Cardiac muscle cell (in vitro differentiated cells and primary cell): ENCODE results near the gene PDK3. TPM values are rescaled to one million over a fixed set of nuclear protein-coding genes. Genes with fewer than 3 reads are reported as not detected.

Experiments
- DNase-seq, 2 donors: peaks; one replicate each; pipeline versions ENCODE4 v3.0.0 to v3.0.0-alpha.2; 2010 to 2017; ENCODE audit warnings: low read depth in 1 of 2, low spot score in 1 of 2
- H3K27ac ChIP-seq: fragments of 200-600 bp; sonication (generic); 2 replicates; pipeline ENCODE4 v1.5.1; 2016
- H3K27me3 ChIP-seq: fragments of 200-600 bp; sonication (generic); 2 replicates; pipeline ENCODE4 v1.6.0; 2016; ENCODE audit warnings: control low read depth
- H3K36me3 ChIP-seq: fragments of 200-600 bp; sonication (generic); 2 replicates; pipeline ENCODE4 v1.5.1; 2016; ENCODE audit warnings: control low read depth
- H3K4me1 ChIP-seq: fragments of 200-600 bp; sonication (generic); 2 replicates; pipeline ENCODE4 v1.8.1; 2017; ENCODE audit warnings: low read depth, mild to moderate bottlenecking, mixed run types
- H3K4me3 ChIP-seq: fragments of 200-600 bp; sonication (generic); 2 replicates; pipeline ENCODE4 v1.5.1; 2016; ENCODE audit warnings: mild to moderate bottlenecking
- H3K9me3 ChIP-seq: fragments of 200-600 bp; sonication (generic); 2 replicates; pipeline ENCODE4 v1.5.1; 2017; ENCODE audit warnings: low read depth, mild to moderate bottlenecking, control low read depth
- polyA plus RNA-seq: library from polyadenylated mRNA; unstranded; fragments of >200 nt; fragmentation: Nextera tagmentation; extraction: Ambion mirVana; gene quantifications from 2 replicates; pipeline ENCODE4 v1.2.1, GENCODE V29; 2016
- total RNA-seq: library from RNA; depleted of rRNA; stranded (reverse); fragments of >200 nt; gene quantifications from 2 replicates; pipeline ENCODE4 v1.2.3, GENCODE V29; 2016
- TF ChIP-seq, protein P1 (sequence below): IDR thresholded peaks from 2 replicates; pipeline ENCODE4 v1.5.1; 2012; ENCODE audit warnings: low read depth, mild to moderate bottlenecking, low read length

PDK3 gene
- total and polyA plus RNA-seq, 2 experiments from 2014 or later, result 60.0 to 65.3 TPM

DNA sequence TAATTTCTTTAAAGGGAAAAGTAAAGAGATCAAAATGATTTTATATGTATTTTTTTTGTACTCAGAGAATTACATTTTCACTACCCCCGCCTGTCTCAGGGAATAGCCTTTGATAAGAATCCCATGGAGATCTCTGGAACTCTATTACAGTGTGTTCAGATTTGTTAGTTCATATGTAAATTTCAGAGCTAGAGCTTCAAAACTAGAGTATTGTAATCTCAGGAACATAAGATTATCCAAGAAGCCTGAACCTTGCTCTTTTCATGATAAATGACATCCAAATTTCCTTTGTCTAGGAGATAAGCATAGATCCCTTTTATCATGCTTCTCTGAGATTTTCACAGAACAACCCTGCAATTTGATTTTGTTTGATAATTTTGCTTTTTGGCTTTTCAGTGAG lies 82.9 kb downstream of the PDK3 start:
- DNase-seq, result no peak
- Histone ChIP-seq H3K27ac (no peak overlapping the region), H3K4me1 (no peaks in the 10 kb centered on the region), H3K9me3 (no peaks in the 10 kb centered on the region), H3K36me3 (no peaks in the 10 kb centered on the region), H3K27me3 (no peaks in the 10 kb centered on the region), H3K4me3 (no peak overlapping the region)
- TF ChIP-seq, protein P1, sequence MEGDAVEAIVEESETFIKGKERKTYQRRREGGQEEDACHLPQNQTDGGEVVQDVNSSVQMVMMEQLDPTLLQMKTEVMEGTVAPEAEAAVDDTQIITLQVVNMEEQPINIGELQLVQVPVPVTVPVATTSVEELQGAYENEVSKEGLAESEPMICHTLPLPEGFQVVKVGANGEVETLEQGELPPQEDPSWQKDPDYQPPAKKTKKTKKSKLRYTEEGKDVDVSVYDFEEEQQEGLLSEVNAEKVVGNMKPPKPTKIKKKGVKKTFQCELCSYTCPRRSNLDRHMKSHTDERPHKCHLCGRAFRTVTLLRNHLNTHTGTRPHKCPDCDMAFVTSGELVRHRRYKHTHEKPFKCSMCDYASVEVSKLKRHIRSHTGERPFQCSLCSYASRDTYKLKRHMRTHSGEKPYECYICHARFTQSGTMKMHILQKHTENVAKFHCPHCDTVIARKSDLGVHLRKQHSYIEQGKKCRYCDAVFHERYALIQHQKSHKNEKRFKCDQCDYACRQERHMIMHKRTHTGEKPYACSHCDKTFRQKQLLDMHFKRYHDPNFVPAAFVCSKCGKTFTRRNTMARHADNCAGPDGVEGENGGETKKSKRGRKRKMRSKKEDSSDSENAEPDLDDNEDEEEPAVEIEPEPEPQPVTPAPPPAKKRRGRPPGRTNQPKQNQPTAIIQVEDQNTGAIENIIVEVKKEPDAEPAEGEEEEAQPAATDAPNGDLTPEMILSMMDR, result no peak

DNA sequence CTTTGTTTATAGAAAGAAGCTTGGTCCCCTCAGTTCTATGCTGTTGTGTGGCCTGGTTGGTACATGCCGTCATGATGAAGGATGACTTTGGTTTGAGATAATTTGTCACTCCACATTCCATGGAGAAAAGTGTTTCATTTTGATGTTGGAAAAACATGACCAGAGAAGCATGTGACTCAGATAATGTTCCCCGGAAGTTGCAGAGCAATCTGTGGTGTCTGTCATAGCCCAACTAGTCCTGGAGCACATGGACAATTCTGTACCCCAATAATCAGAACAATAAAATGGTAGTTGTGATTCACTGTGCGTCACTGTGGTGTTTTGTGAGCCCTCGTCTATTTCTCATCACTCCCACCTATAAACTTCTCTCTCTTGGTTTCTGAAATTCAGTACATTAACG lies 85.1 kb downstream of the PDK3 start:
- DNase-seq, result no peak
- Histone ChIP-seq H3K4me1 (no peaks in the 10 kb centered on the region), H3K9me3 (no peaks in the 10 kb centered on the region), H3K36me3 (no peaks in the 10 kb centered on the region), H3K27me3 (no peaks in the 10 kb centered on the region), H3K4me3 (no peak overlapping the region), H3K27ac (no peak overlapping the region)
- TF ChIP-seq, protein P1, result no peak

DNA sequence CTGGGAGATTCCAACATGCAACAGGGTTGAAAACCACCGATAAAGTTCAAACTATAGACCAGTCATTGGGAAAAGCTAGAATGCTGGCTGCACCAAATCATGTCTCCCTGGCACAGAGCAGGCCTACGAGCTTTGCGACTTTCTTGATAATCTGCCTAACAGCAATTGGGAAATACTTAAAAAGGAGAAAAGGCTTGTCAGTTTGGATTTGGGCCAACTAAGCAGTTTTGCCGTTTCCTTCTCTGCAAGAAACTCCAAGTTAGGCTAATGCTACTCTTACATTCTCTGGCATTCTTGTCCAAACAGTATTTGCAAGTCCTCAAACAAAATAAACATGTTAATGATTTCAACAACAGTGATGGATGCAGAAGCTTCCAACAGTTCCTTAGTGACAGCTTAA lies 87.9 kb downstream of the PDK3 start:
- peak in 1 of 2 donors; percentile 64 for DNase-seq
- H3K36me3 ChIP-seq, result no peaks in the 10 kb centered on the region
- H3K9me3 ChIP-seq, result no peaks in the 10 kb centered on the region
- H3K27ac ChIP-seq, result no peak overlapping the region
- no peaks in the 10 kb centered on the region for H3K27me3 ChIP-seq
- no peak overlapping the region for H3K4me3 ChIP-seq
- peaks cover 2% of the 10 kb centered on the region for H3K4me1 ChIP-seq
- TF ChIP-seq, protein P1, result no peak

DNA sequence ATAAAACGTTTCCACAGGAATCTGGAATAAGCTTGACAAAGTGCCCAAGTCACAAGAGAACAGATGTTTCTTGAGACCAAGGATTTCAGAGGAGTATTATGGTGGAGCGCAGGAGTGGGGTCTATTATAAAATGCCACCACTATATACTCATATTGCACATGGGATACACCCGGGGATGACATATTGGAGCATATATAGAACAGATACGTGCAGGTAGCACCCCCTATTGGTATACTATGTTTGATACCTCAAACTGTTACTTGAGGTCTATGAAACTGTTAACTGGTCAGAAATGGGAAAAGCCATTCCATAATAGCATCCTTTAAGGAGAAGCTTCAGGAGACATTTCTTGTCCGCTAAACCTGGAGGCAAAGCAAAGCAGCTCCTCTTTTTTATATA lies 96.0 kb downstream of the PDK3 start:
- peak in 1 of 2 donors; percentile 19 for DNase-seq
- no peaks in the 10 kb centered on the region for H3K27me3 ChIP-seq
- no peak overlapping the region for H3K4me3 ChIP-seq
- TF ChIP-seq, protein P1, result peak; percentile 16
- peaks cover 2% of the 10 kb centered on the region for H3K4me1 ChIP-seq
- H3K9me3 ChIP-seq, result no peaks in the 10 kb centered on the region
- H3K36me3 ChIP-seq, result no peaks in the 10 kb centered on the region
- no peak overlapping the region for H3K27ac ChIP-seq

DNA sequence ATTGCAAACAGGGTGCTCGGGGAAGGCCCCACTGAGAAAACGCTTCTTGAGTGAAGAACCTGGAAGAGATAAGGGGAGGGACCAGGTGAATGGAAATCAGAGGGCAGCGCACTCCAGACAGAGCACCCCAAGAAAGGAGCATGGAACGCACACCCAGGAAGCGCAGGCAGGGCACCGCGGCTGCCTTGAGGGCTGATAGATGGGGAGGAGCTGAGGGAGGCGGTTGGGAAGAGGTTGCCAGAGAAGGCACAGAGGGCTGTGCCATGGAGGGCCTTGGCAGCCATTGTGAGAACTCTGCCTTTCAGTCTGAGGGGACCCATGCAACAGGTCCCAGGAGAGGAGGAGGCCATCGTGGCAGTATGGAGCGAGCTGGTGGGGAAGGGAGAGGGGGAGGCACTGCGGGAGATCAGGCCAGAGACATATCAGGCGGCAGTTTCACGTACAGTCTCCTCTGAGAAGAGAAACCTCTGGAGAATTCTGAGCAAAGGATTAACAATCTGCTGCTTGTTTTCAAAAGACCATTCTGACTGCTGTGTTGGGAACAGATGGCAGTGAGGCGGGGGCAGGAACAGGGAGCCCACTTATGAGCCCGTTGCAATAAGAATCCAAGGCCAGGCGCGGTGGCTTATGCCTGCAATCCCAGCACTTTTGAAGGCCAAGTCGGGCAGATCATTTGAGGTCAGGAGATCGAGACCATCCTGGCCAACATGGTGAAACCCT lies 98.4 kb downstream of the PDK3 start:
- no peak overlapping the region for H3K27ac ChIP-seq
- no peak overlapping the region for H3K4me3 ChIP-seq
- no peak for DNase-seq
- H3K4me1 ChIP-seq, result no peaks in the 10 kb centered on the region
- H3K36me3 ChIP-seq, result no peaks in the 10 kb centered on the region
- H3K9me3 ChIP-seq, result no peaks in the 10 kb centered on the region
- TF ChIP-seq, protein P1, result no peak
- no peaks in the 10 kb centered on the region for H3K27me3 ChIP-seq
